LNCAP (cell line): Measurements from ENCODE around the gene TSKU.

Experiments
- TF ChIP-seq, protein P1 (sequence below): fragments of 450-650 bp; IDR thresholded peaks from 2 replicates; pipeline ENCODE4 v1.5.1; 2017; ENCODE audit warnings: mild to moderate bottlenecking

TSKU gene

GRCh38 chr11:76782531-76783293, 444 bp upstream of the TSKU start:
- TF ChIP-seq, protein P1, sequence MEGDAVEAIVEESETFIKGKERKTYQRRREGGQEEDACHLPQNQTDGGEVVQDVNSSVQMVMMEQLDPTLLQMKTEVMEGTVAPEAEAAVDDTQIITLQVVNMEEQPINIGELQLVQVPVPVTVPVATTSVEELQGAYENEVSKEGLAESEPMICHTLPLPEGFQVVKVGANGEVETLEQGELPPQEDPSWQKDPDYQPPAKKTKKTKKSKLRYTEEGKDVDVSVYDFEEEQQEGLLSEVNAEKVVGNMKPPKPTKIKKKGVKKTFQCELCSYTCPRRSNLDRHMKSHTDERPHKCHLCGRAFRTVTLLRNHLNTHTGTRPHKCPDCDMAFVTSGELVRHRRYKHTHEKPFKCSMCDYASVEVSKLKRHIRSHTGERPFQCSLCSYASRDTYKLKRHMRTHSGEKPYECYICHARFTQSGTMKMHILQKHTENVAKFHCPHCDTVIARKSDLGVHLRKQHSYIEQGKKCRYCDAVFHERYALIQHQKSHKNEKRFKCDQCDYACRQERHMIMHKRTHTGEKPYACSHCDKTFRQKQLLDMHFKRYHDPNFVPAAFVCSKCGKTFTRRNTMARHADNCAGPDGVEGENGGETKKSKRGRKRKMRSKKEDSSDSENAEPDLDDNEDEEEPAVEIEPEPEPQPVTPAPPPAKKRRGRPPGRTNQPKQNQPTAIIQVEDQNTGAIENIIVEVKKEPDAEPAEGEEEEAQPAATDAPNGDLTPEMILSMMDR = no peak

DNA sequence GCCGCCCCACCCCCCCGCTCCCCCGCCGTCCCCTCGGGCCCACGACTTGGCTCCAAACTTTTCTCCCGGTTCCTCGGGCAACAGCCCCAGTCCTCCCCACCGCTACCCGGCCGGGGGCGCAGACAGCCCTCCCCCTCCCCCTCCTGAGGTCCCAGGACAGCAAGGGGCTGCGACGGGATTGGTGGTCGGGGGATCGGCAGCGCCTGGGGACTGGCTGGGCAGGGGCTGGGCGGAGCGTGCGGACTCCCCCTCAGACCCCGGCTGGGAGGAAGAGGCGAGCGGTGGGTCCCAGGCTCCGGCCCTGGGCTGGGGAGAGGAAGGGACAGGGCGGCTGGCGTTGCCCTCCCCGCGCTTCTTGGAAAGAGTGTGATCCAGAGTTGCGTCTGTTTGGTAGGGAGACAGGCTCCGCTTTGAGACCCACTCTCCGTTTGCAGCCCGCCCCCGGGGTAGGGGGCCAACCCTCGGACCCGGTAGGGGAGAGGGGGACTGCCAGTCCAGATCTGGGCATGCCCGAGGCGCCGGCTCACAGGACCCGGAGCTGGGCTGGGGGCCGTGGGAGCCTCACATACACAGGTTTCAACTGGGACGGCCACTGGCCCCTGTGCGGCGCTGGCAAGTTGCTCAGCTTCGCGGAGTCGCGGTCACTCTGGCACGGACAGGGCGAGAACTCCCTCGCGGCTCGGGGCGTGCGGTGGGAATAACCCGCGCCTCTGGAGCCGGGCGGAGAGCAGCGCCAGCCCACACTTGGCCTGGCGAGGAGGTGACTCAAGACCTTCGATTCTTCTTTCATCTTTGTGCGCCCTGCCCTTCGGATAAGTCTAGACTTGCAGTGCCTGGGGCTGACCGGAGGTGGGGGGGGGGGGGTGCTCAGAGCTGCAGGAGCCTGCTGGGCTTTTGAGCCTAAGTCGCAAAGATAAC, 999 bp downstream of the TSKU start:
- TF ChIP-seq, protein P1 = no peak

GRCh38 chr11:76785513-76785912, 2.4 kb downstream of the TSKU start:
- TF ChIP-seq, protein P1 = no peak

DNA sequence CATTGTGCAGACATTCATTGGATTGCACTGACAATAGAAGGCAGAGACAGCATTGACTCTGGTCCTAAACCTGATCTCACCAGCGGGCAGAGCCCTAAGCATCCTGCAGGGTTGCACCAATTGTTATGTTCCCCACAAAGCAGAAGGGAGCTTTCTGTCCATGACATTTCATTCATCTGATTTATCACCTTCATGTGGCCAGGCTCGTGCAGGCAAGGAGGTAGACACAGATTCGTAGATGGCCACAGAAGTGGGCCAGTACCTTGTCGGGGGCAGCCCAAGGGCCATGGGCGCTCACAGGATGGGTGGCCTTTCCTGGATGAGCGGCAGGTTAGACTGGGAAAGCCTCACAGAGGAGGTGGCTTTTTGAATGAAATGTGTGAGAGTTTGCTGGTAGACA, 2.9 kb downstream of the TSKU start:
- TF ChIP-seq, protein P1 = no peak

GRCh38 chr11:76786441-76787014, 3.4 kb downstream of the TSKU start:
- TF ChIP-seq, protein P1 = no peak

GRCh38 chr11:76787271-76787670, 4.1 kb downstream of the TSKU start:
- TF ChIP-seq, protein P1 = no peak

DNA sequence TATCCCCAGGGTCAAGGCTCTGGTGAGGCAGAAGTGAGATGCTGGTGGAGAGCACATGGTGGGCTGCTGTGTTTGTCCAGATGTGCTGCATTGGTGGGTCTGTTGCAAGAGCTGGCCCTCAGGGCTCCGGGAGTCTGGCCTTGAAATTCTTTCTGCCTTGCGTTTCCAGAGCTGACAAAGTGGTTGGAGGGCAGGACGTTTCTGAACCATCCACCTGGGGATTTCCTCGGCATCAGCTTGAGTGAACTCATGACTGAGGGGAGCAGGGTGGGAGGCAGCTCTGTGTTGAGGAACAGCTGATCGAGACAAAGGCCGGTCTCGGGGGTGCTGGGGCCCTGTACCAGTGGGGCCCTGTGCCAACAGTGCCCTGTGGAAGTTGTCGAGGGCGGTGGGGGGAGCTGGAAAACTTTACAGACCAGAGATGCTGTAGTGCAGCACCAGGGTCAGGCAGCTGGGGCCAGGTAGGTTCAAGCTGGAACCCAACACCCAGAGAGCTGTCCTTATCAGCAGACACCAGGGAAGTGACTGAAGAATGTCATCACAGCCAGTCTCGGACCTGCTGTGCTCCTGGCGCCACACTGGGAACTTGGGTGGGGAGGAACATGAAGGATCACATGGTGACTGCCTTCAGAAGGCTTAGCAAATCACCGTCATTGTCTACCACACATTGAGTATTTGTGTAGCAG, 4.9 kb downstream of the TSKU start:
- TF ChIP-seq, protein P1 = no peak
